ENCODE data around the gene SERTAD2.
A peak's percentile ranks its signal among the peaks of the same experiment; 100 is the strongest.

The SERTAD2 gene

DNA sequence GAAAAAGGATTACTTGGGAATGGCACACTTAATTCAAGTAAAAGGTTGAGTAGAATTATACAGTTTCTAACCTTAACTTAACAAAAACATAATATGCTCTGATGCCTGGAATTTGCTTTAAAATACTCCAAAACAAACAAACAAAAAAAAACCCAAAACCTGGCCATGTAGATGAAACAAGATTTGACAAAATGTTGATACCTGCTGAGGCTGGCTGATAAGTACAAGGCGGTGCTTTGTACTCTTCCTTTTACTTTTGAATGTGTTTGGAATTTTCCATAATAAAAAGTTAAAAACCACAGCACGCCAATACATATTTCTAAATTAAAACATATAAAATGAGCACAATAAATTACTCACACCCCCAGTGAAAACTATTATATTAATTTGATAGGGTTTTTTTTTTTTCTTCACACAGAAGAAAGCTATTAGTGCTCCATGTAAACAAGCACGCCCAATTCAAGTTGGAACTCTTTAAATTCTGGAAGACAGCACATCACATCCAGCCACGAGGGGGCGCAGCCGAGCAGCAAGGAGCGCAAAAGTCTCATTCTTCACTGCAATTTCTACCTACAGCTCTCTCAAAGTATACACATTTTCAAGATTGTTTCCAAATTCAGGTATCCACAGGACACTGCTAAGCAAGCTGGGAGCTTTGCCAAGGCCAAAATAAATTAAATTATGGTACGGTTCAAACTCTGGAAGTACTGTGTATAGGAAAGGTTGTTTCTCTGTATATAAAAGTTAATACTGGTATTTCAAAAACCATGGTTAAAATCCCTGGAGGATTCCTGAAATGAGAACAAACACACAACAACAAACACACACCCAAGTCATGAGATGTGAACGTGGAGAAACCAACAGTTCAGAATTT is 7.5 kb downstream of the SERTAD2 start:
- DNase-seq, result peak; percentile 54

DNA sequence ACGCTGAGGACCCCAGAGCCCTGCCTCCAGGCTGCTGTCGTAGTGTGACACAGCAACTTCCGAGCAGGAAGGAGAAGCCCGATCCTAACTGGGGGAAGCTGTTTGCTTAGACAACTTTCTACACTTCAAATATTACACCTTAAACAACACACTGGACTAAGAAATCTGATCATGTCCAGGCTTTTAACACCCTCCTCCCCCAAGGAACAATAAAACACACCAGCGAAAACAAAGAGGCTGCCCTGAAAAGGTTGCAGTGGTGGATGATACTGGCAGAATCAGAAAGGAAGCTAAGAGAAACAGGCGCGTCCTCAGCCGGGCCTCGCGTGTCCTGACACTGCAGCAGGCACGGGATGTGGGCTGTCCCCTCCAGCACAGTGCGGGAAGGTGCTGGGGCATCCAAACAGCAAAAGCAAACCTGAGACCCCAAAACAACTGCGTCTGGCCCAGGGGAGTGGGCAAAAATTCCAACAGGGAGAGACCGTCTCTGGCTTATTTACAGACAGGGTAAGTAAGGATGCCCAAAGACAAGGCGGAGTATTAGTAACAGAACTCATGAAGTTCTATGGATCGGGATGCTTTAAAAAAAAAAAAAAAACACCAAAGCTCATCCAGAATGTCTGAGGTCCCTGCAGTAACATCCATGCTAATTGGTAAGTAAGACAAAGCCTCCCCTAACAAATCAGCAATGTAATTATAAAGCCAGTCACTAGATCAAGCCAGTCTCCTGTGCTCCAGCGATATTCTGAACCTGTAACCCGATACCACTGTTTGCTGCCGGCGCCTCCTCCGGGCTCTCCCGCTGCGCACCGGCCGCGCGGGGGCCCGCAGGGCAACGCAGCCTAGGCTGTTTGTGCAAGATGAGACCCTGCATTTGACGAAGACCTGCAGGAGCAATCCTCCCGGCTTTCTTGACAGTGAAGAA is 9.0 kb downstream of the SERTAD2 start:
- DNase-seq, result peak; percentile 16

DNA sequence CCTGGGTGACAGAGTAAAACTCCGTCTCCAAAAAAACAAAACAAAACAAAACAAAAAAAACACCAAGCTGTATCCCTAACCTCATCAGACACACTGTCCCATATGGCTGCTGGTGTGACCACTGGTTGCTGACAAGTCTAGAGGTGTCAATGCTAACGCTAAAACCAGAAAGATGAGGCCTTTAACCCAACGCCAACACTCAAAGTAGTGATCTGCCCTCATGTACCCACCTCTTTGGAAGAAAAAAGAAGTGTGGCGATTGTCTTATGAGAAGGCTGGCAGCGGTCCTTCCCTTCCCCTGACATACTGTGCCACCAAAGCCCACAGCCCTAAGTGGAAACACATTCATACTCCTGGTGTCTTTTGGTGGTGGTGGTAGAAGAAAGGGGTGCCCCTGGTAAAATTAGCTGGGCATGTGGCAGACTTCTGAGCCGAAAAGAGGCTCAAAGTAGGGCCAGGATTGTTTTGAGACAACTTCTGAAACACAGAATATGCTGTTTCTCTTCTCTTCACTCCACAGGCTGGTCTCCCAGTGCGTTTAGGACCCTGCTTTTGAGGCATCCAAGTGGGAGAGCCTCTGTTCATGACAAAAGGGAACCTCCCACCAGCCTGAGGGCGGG is 9.8 kb downstream of the SERTAD2 start:
- no peak for DNase-seq

DNA sequence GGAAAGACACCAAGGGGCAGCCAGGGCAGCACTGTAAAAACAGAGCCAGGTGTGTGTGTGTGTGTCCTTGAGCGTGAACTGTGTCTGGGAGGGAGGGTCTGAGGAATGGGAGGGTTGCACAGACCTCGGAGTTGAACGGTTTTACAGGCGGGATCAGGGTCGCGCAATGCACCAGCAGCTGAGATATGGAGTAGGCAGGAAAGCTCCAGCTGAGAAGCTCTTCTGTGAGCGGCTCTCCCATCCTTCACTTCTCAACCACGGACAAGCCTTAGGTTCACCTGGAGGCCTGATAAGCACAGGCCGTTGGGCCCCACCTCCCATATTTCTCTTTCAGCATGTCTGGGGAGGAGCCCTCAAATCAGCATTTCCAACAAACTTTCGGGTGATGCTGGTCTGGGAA is 12.1 kb downstream of the SERTAD2 start:
- no peak for DNase-seq

DNA sequence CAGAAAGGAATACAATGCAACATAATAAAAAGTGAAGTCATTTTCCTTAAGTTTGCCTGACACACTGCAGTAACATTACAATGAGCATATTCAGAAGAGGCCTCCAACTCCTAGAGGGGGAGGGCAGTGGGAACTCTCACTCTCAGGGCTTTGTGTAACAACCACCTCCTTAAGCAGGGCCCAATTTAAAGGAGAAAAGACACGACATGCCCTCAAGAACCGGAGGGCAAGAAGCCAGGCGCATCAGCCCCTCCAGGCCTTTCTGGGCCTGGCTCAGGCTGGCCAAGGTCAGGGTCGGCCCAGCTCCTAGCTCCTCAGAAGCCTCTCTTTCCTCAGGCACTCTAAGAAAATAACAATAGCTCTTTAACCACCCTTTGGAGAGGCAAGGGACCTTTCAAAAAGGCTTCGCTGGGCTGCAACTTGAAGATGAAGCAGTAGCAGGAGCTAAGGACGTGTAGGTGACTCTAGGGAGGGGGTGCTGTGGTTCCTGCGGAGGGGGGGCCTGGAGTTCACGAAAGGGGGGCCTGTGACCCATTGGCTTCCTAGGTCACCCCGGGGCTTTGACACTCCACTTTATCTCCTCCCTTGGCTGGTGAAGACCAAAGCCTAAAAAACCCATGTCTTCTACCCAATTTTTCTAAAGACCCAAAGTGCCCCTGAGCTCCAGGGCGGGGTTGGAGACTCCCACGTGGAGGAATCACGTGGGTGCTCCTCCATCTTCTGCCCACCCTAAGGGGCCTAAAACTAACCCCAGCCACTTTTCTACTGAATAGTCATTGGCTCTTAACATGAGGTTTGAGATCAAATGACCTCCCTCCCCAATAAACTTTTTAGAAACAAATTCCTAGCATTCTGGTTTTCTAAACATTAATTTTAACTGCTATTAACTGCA is 13.3 kb downstream of the SERTAD2 start:
- no peak for DNase-seq

DNA sequence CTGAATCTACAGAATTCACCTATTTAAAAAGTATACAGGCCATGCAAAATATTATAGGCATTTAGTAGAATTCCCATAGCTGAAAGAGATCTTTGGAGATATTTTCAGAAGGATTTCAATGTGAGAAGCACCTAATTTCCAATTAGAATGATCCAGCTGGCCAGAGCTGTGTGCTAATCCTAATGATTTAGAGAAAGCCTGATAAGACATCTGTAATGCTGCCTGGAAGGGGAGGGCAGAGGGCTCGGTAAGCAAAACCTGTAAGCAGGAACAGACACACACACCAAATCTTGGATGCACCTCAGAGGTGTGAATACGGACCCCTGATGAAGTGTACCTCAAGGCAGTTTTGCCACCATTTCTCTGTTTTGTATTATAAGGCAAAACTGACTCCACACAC is 14.0 kb downstream of the SERTAD2 start:
- DNase-seq, result no peak

DNA sequence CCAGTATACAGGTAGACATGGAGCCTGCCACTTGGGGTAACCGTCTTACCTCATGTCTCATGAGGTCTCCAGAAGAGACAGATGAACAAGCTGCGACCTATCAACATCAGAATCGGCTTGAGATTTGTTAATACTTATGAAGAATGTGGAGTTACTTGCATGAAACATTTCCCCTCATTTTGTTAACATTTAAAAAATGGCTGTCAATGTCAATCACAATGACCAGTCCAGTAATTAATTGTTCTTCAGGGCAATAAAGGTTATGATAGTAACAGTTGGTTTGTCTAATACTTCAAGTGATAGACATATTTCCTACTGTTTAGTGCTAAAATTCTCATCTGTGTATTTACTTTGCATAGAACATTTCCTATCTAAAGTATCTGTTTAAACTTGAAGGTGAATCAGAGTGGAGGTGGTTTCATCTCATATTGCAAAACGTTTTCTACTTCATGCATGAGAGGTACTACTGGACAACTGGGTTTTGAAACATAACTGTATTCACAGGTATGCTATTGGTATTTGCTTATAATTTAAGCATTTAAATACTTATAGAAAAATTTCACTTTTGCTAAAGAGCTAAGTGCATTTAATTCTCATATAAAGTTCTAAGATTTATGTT is 15.1 kb downstream of the SERTAD2 start:
- DNase-seq, result no peak

DNA sequence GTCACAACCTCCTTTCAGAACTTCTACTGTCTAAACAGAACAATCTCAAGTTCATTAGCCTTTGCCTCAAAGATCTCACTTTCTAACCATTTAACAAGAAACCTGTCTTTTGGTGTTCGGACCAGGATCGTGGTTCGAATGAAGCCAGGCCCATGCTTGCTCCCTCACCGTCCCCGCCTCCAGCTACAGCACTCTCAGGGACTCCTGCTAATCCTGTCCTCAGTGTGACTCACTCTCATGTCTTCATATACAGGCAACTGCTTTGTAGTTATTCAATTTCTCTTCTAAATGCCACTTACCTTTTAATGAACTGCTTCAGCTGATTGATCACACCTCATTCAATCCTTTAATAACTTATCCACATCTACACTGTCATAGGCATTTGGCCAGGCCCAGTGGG is 15.8 kb downstream of the SERTAD2 start:
- DNase-seq, result no peak

DNA sequence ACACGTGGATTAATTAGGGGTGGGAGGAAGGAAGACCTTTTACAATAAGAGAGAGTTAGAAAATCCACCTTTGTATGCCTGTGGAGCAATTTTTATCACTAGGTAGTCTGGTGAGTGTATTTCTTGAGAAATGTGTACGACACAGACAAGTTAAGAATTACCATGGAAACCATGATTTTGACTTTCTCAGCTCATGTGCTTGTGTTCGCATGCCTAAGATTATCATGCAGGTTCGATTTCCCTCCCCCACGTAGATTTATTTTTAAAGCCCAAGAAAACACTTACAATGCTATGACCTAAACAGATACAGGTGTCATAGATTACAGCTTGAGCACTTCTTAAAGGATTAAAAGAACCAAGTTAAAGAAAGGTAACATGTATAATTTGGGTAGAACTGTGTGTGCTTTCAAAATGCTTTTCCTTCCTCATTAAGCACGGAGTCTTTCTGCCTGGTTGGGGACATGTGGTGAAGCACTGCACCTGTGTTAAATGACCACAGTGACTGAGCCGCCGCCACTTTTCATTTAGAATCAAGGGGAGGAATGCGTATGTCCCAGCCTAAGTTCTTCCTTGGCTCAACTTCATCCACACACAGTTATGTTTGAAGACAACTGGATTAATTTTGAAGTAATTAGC is 16.6 kb downstream of the SERTAD2 start:
- no peak for DNase-seq

DNA sequence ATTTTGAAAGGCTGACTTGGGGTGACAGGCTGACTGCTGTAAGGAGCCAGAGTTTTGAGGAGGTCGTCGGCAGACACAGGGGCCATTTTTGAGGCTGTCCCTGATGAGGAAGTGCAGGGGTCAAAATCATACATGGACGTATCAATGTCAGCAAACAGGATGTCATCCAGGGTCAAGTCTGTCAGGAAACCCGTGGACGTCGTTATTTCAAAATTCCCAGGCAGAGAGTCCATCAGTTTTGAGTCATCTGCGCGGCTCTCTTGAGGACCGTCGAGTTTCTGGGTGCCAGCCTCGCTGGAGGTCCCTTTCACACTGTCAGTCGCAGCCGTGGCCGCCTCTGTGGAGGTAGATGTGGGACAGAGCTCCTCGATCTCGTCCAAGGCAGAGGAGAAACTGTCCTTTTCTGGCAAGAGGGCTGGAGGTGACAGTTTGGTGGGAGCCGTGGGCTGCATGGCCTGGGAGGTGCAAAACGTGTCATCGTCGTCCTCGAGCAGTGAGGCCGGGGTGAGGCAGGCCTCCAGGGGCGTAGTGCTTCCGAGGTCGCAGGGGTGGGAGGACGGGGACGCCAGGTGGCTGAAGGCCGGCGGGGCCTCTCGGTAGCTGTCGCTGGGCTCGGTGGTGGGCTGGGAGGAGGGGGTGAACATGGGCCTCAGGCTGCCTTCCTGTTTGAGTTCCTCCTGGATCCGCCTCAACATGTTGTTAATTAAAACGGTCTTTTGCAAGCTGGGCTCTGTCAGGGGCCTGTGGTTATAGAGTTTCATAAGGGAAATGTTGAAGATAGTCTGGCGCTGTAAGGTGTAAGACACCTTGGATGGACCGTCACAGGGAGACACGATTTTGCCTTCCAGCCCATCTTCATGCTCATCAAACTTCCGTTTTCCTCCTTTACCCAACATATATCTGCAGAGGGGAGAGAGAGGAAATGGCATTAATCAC is 17.5 kb downstream of the SERTAD2 start:
- no peak for DNase-seq

DNA sequence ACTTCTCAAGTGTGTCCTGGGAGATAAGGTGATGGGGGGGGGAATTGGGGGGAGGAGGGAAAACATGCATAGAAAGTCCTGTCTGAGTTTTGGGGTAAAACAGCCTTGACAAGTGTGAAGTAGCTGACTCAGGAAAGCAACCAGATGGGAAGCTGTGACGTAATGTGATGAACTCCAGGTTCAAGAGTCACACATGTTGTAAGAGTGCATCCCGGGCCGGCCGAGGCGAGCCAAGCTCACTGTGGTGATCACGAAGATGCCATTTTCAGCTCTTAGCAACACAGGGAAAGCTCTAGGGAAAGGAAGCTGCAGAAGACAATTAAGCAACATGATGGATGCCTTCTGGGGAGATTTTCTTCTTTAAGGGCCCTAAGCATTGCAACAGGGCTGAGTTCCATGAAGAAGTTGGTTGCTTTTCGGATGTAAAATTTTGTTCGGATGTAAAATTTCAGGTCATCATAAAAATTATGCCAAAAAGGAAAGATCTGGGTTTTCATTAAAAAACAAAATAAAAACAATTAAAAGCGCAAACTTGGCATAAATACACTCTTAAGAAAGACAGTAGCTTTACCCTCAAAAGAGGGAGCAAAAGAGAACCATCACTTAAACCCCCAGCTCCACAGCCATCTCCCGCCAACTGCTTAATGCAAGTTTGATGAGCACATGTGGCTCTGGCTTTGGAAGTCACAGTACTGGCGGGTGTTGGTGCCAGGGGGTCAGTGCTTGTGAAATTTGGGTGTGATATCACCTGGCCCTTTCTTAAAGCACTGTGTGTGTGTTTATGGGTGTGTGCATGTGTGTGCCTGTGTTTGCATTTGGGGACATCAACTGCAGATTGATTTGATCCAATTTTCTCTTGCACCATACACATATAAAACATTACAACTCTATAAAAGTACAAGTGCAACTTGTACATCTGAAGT is 19.1 kb downstream of the SERTAD2 start:
- no peak for DNase-seq

DNA sequence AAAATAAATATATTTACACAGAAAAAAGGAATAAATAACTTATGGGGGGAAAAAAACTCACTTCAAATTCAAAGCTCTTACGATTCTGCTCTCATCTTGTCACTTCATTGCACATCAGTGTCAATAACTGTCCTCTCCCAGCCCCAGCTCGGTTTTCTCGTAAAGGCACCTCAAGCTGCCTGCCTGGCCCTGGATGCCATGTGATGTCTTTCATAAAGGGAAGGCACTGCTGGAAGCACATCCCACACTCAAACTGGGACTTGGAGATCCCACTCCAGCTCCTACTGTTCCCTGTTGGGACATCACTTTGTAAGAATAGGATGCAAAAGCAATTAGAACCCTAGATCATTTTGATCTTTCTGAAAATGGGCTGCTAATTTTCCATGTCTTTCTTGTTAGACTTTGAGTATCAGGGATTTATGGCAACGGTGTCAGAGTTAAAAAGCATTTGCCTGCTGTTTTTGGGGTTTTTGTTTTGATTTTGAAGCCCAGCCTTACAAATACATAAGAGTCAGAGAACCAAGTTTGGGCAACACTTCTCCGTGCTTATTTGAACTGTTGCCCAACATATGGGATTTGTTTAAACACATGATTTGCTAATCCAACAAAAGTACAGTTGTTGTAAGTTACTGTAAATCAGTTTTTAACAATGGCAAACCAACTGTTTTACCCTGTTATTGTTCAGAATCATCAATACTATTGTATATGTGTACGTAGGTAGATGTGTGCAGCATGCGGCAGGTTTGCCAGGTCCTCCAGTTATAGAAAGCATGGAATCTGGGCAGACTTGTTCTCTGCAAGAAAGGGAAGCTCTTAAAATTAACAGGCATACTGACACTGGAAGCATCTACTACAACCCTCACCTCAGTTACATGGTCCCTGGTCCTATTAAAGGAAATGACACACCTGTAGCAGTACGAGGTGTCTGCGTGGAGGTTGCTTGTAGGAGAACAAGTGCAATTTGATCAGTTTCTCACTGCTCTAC is 20.6 kb downstream of the SERTAD2 start:
- no peak for DNase-seq

DNA sequence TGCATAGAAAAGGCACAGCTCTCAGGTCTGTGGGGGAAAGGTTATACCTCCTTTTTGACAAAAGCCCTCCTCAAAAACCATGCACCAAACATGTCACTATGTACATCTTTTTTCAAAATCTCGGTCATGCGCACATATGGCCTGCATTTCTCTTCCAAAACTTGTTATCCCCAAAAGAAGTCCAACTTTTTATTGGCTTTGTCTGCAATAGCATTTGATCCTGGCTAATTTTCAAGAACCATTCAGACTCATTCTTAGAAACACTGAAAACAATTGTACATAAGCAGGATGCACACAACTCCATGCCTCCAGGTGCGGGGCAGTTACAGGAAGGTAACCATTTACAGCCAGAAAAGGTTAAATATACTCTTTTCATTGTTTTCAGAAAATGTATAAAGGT is 21.9 kb downstream of the SERTAD2 start:
- DNase-seq, result no peak

DNA sequence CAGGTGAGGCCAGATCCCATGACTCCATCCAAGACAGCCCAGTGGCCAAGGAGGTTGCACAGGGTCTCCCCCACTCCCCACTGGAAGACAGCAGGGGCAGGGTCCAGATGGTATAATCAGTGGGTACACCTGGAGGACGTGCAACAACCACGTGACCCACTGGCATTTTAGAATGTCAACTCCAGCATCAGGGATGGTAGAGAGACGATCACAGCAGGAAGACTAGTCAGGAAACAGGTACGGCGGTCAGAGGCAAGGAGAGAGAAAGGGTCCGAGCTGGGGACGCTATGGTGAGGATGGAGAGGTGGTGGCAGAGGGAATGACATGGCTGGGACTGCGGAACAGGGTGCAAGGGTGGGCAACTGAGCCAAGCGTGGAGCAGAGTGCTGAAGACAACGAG is 23.0 kb downstream of the SERTAD2 start:
- no peak for DNase-seq

DNA sequence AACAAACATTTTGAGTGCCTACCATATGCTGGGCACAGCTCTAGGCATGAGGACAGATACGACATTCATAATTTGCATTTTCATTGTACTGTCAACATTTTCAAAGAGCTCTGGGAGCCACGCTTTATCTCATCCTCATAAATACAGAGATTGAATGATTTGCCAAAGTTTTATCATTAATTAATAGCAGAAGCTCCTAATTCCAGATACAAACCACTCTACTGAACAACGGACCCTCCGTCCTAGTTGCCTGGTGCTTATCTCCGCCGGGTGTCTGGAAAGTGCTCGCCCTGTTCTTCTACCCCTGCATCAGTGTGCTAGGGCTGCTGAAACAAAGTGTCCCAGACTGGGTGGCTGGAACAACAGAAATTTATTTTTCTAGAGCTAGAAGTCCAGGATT is 23.8 kb downstream of the SERTAD2 start:
- no peak for DNase-seq

DNA sequence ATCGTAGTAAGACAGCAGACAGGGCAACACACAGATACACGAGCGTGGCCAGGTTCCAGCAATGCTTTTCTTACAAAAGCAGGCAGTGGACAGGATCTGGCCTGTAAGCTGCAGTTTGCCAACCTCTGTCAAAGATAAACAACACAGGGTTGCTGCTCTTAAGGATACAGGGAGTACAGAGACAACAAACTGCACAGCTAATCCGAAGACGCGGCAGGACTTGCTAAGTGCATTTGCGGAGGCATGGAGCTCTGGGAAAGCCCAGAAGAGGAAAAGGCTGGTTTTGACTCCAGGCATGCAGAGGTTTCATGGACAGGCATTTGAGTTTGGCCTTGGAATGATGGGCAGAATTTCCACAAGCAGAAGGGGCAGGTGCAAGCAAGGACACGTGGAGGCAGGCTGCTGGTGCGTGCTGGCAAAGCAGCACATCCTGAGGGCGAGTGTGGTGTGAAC is 24.4 kb downstream of the SERTAD2 start:
- no peak for DNase-seq

All from activated gamma-delta T cell (primary cell).